ENCODE results near the gene MTR.

The MTR gene

DNA sequence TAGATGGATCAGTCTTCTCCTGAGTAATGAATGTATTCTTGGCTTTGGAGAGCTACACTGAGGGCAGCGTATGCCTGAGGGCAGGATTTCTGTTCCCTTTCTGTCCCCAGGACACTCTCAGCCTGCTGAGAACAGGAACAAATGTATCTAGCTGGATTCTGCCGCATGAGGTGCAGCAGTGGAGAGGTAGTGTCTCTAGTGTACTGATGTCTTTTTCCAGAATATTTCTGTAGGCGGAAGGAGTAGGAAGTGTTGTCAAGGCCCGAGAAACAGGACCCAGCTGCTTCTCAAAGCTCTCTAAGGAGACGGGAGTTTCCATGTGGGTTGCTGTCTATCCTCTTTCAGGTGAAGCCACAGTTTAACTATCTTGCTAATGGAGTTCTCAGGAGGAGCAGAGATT lies 143.7 kb downstream of the MTR start:
- no peak for TF ChIP-seq REST (IDR thresholded peaks at IDR 0.05; ENCODE audit: low read depth)
- no peak for TF ChIP-seq TEAD4 (IDR thresholded peaks at IDR 0.05)
- TF ChIP-seq CREB1 (IDR thresholded peaks at IDR 0.05; ENCODE audit: low read depth), result no peak
- TF ChIP-seq NFIC (IDR thresholded peaks at IDR 0.05), result no peak
- TF ChIP-seq YY1 (IDR thresholded peaks at IDR 0.05; ENCODE audit: low read depth), result no peak
- TF ChIP-seq FOXM1 (IDR thresholded peaks at IDR 0.05; ENCODE audit: borderline replicate concordance, low read depth), result no peak
- TF ChIP-seq EGR1 (IDR thresholded peaks at IDR 0.05), result no peak
- TF ChIP-seq MAX (IDR thresholded peaks at IDR 0.05), result no peak

- TF ChIP-seq CEBPB (IDR thresholded peaks at IDR 0.05) (no peak), RAD21 (IDR thresholded peaks at IDR 0.05; ENCODE audit: low read depth) (no peak), TEAD4 (IDR thresholded peaks at IDR 0.05) (no peak), EGR1 (IDR thresholded peaks at IDR 0.05) (no peak), ZBTB7A (IDR thresholded peaks at IDR 0.05; ENCODE audit: low read depth) (no peak), FOXM1 (IDR thresholded peaks at IDR 0.05; ENCODE audit: borderline replicate concordance, low read depth) (no peak), EP300 (IDR thresholded peaks at IDR 0.05; ENCODE audit: borderline replicate concordance) (no peak), CREB1 (IDR thresholded peaks at IDR 0.05; ENCODE audit: low read depth) (no peak), MAX (IDR thresholded peaks at IDR 0.05) (no peak), YY1 (IDR thresholded peaks at IDR 0.05; ENCODE audit: low read depth) (no peak), REST (IDR thresholded peaks at IDR 0.05; ENCODE audit: low read depth) (no peak), NFIC (IDR thresholded peaks at IDR 0.05) (no peak), TCF12 (IDR thresholded peaks at IDR 0.05; ENCODE audit: low read depth) (no peak), TAF1 (IDR thresholded peaks at IDR 0.05; ENCODE audit: low read depth) (no peak)
- TF ChIP-seq, protein P1, sequence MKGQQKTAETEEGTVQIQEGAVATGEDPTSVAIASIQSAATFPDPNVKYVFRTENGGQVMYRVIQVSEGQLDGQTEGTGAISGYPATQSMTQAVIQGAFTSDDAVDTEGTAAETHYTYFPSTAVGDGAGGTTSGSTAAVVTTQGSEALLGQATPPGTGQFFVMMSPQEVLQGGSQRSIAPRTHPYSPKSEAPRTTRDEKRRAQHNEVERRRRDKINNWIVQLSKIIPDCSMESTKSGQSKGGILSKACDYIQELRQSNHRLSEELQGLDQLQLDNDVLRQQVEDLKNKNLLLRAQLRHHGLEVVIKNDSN (IDR thresholded peaks at IDR 0.05), result no peak
Observed at GRCh38 chr1:236942431-236942830, 147.3 kb downstream of the MTR start.

- TF ChIP-seq TEAD4 (IDR thresholded peaks at IDR 0.05) (no peak), TCF12 (IDR thresholded peaks at IDR 0.05; ENCODE audit: low read depth) (no peak), RAD21 (IDR thresholded peaks at IDR 0.05; ENCODE audit: low read depth) (no peak), EP300 (IDR thresholded peaks at IDR 0.05; ENCODE audit: borderline replicate concordance) (no peak), FOXM1 (IDR thresholded peaks at IDR 0.05; ENCODE audit: borderline replicate concordance, low read depth) (no peak), TAF1 (IDR thresholded peaks at IDR 0.05; ENCODE audit: low read depth) (no peak), ZBTB7A (IDR thresholded peaks at IDR 0.05; ENCODE audit: low read depth) (no peak), MAX (IDR thresholded peaks at IDR 0.05) (no peak), EGR1 (IDR thresholded peaks at IDR 0.05) (no peak), CREB1 (IDR thresholded peaks at IDR 0.05; ENCODE audit: low read depth) (no peak), CEBPB (IDR thresholded peaks at IDR 0.05) (no peak), REST (IDR thresholded peaks at IDR 0.05; ENCODE audit: low read depth) (no peak), NFIC (IDR thresholded peaks at IDR 0.05) (no peak), YY1 (IDR thresholded peaks at IDR 0.05; ENCODE audit: low read depth) (no peak)
- TF ChIP-seq, protein P1 (IDR thresholded peaks at IDR 0.05), result no peak
Observed at GRCh38 chr1:236944556-236944955, 149.5 kb downstream of the MTR start.

- TF ChIP-seq TCF12 (IDR thresholded peaks at IDR 0.05; ENCODE audit: low read depth) (no peak), EGR1 (IDR thresholded peaks at IDR 0.05) (no peak), TEAD4 (IDR thresholded peaks at IDR 0.05) (no peak), YY1 (IDR thresholded peaks at IDR 0.05; ENCODE audit: low read depth) (no peak), FOXM1 (IDR thresholded peaks at IDR 0.05; ENCODE audit: borderline replicate concordance, low read depth) (no peak), CREB1 (IDR thresholded peaks at IDR 0.05; ENCODE audit: low read depth) (no peak), RAD21 (IDR thresholded peaks at IDR 0.05; ENCODE audit: low read depth) (no peak), MAX (IDR thresholded peaks at IDR 0.05) (no peak), TAF1 (IDR thresholded peaks at IDR 0.05; ENCODE audit: low read depth) (no peak), ZBTB7A (IDR thresholded peaks at IDR 0.05; ENCODE audit: low read depth) (no peak), REST (IDR thresholded peaks at IDR 0.05; ENCODE audit: low read depth) (no peak)
- TF ChIP-seq, protein P1 (IDR thresholded peaks at IDR 0.05), result no peak
Observed at GRCh38 chr1:236945002-236945401, 149.9 kb downstream of the MTR start.
